RWPE2 (cell line): ENCODE measurements around the gene ASH1L.

Experiments used
- ATAC-seq: fragments of 200-7000 bp; cut with Tn5 transposase; 3 replicates; pipeline ENCODE4 v1.9.1; 2021; ENCODE audit warnings: low read depth
- DNase-seq: peaks from one replicate; pipeline ENCODE4 v3.0.0-alpha.2; 2020; ENCODE audit warnings: low spot score
- H3K27ac ChIP-seq: fragments of 450-650 bp; 2 replicates; pipeline ENCODE4 v1.5.1; 2017; ENCODE audit warnings: mild to moderate bottlenecking; ENCODE audit not compliant: poor library complexity, severe bottlenecking
- H3K27me3 ChIP-seq: fragments of 250-450 bp; sonication (Bioruptor Pico); 2 replicates; pipeline ENCODE4 v1.5.1; 2021; ENCODE audit warnings: mild to moderate bottlenecking, moderate library complexity; ENCODE audit not compliant: insufficient read depth, poor library complexity, severe bottlenecking
- H3K36me3 ChIP-seq: fragments of 250-450 bp; sonication (Bioruptor Pico); 2 replicates; pipeline ENCODE4 v1.5.1; 2020; ENCODE audit warnings: low read depth, mild to moderate bottlenecking, moderate library complexity
- H3K4me1 ChIP-seq: fragments of 250-450 bp; sonication (Bioruptor Pico); 2 replicates; pipeline ENCODE4 v1.5.1; 2021; ENCODE audit warnings: mild to moderate bottlenecking, moderate library complexity; ENCODE audit not compliant: insufficient read depth, poor library complexity, severe bottlenecking
- H3K4me3 ChIP-seq: fragments of 250-450 bp; sonication (Bioruptor Pico); 2 replicates; pipeline ENCODE4 v1.5.1; 2021; ENCODE audit warnings: mild to moderate bottlenecking, moderate library complexity; ENCODE audit not compliant: severe bottlenecking
- H3K9me3 ChIP-seq: fragments of 250-450 bp; sonication (Bioruptor Pico); 2 replicates; pipeline ENCODE4 v1.5.1; 2021; ENCODE audit warnings: mild to moderate bottlenecking, moderate library complexity; ENCODE audit not compliant: severe bottlenecking
- TF ChIP-seq, protein P1 (sequence below): fragments of 450-650 bp; IDR thresholded peaks from one replicate; pipeline ENCODE4 v1.5.1; 2017; ENCODE audit warnings: mild to moderate bottlenecking, moderate library complexity; ENCODE audit not compliant: poor library complexity, severe bottlenecking

ASH1L gene

DNA sequence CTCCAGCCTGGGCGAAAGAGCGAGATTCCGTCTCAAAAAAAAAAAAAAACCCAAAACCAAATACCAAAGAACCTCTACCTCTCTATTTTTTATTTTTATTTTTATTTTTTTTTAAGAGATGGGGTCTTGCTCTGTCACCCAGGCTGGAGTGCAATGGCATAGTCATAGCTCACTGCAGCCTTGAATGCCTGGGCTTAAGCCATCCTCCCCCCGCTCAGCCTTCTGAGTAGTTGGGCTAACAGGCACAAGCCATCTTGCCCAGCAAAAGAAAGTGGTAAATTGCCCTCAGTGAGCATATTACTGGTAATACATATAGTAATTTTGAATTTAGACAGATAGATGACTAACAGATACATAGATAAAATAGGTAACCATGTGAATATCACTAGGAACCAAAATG, 77.4 kb downstream of the ASH1L start:
- DNase-seq = no peak
- Histone ChIP-seq H3K4me3 (no peak overlapping the region), H3K4me1 (no peaks in the 10 kb centered on the region), H3K36me3 (peaks cover 15% of the 10 kb centered on the region), H3K27ac (no peak overlapping the region), H3K27me3 (no peaks in the 10 kb centered on the region), H3K9me3 (no peaks in the 10 kb centered on the region)
- no peak for ATAC-seq
- TF ChIP-seq, protein P1, sequence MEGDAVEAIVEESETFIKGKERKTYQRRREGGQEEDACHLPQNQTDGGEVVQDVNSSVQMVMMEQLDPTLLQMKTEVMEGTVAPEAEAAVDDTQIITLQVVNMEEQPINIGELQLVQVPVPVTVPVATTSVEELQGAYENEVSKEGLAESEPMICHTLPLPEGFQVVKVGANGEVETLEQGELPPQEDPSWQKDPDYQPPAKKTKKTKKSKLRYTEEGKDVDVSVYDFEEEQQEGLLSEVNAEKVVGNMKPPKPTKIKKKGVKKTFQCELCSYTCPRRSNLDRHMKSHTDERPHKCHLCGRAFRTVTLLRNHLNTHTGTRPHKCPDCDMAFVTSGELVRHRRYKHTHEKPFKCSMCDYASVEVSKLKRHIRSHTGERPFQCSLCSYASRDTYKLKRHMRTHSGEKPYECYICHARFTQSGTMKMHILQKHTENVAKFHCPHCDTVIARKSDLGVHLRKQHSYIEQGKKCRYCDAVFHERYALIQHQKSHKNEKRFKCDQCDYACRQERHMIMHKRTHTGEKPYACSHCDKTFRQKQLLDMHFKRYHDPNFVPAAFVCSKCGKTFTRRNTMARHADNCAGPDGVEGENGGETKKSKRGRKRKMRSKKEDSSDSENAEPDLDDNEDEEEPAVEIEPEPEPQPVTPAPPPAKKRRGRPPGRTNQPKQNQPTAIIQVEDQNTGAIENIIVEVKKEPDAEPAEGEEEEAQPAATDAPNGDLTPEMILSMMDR = no peak

DNA sequence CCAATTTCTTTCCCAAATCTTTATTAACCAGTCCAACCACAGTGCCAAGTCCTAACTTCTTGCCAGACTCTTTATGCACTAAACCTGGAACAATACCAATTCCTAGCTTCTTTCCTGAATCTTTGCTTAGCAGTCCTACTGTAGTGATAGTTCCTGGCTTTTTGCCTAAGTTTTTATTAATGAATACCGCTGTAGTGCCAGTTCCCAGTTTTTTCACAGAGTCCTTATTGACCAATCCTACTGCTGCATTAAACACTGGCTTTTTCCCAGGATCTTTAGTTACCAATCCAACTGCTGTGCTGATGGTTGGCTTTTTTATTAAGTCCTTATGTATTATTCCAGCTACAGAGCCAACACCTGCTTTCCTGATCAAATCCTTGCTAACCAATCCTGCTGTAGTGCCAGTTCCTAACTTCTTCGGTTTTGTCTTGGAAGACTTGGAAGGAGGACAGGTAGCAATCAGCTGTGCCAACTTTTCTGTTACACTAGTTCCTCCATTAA, 80.8 kb downstream of the ASH1L start:
- Histone ChIP-seq H3K4me1 (no peaks in the 10 kb centered on the region), H3K27me3 (no peaks in the 10 kb centered on the region), H3K36me3 (peaks cover 24% of the 10 kb centered on the region), H3K27ac (no peak overlapping the region), H3K9me3 (no peaks in the 10 kb centered on the region), H3K4me3 (no peak overlapping the region)
- DNase-seq (no peak), ATAC-seq (no peak)
- TF ChIP-seq, protein P1 = no peak

DNA sequence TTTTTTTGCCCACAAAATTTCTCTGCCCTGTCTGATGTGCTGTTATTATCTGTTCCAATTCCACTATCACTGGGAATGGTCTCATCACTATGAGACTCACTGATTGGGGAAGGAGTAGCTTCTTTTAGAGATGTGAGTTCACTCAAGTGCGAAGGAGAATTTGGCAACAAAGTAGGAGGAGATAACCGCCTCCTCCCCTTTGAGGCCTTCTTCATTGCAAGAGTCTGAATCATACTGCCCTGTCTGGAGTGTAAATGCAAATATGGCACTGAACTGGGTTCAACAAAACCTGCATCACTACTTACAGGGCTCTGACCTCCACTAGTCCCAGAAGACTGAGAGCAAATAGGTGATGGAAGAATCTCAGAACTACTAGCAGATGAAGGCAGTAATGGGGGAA, 83.4 kb downstream of the ASH1L start:
- H3K4me3 ChIP-seq = no peak overlapping the region
- no peak for ATAC-seq
- TF ChIP-seq, protein P1 = no peak
- H3K27ac ChIP-seq = no peak overlapping the region
- peaks cover 27% of the 10 kb centered on the region for H3K36me3 ChIP-seq
- DNase-seq = no peak
- H3K27me3 ChIP-seq = no peaks in the 10 kb centered on the region
- no peaks in the 10 kb centered on the region for H3K9me3 ChIP-seq
- no peaks in the 10 kb centered on the region for H3K4me1 ChIP-seq

DNA sequence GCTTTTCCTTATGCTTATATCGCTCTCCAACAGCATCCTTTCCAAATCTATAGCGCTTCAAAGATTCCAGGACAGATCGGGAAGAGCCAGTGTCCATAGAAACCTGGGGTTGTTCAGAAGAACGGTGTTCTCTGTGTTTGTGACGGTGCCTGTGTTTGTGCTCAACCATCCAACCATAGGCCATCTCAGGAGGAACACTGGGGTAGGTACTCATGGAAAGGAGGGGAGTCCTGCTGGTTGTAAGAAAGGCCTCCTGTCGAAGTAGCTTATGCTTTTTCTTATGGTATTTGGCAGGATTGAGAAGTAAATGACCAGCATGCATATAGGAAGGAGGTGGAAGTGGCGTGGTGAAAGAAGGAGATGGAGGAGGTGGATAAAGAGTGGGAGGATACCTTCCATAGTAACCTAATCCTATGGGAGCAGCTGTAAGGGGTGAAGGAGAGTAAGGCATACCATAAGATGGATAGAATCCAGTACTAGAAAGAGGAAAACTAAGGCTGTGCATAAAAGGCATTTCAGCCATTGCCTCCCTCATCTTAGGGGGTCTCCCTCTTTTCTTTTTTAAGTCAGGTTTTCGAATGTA, 84.2 kb downstream of the ASH1L start:
- H3K27ac ChIP-seq = no peak overlapping the region
- H3K4me1 ChIP-seq = no peaks in the 10 kb centered on the region
- peaks cover 27% of the 10 kb centered on the region for H3K36me3 ChIP-seq
- no peak overlapping the region for H3K4me3 ChIP-seq
- no peaks in the 10 kb centered on the region for H3K9me3 ChIP-seq
- ATAC-seq (no peak), DNase-seq (no peak)
- H3K27me3 ChIP-seq = no peaks in the 10 kb centered on the region
- TF ChIP-seq, protein P1 = no peak

DNA sequence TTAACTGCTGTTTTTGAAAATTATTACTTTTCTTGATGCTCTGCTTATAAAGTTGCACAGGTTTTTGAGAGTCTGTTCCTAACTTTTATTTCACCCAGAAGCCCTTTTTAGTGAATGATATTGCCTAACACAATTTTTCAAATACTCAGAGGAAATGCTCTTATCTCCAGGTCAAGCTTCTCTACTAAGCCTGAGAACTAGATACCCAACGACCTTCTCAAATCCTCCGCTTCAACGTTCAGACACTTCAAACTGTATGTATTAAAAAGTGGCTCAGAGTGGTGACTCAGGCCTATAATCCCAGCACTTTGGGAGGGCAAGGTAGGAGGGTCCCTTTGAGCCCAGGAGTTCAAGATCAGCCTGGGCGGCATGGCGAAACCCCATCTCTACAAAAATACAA, 88.5 kb downstream of the ASH1L start:
- H3K4me1 ChIP-seq = no peaks in the 10 kb centered on the region
- no peaks in the 10 kb centered on the region for H3K27me3 ChIP-seq
- H3K27ac ChIP-seq = no peak overlapping the region
- H3K9me3 ChIP-seq = peaks cover 4% of the 10 kb centered on the region
- H3K36me3 ChIP-seq = peaks cover 21% of the 10 kb centered on the region
- ATAC-seq = no peak
- DNase-seq = no peak
- no peak overlapping the region for H3K4me3 ChIP-seq
- TF ChIP-seq, protein P1 = no peak
